Nephron (organoid): ENCODE data around the gene HFE.

Experiments
- H3K27ac Mint-ChIP-seq, 3 experiments: 2 replicates each; pipeline ENCODE4 v1.8.0; 2020; ENCODE audit warnings: mixed read lengths in 3 of 3, mild to moderate bottlenecking in 2 of 3, moderate library complexity in 1 of 3
- H3K27me3 Mint-ChIP-seq: 2 replicates; pipeline ENCODE4 v1.8.0; 2021; ENCODE audit warnings: low read depth, mild to moderate bottlenecking, moderate library complexity, mixed read lengths
- H3K36me3 Mint-ChIP-seq: 2 replicates; pipeline ENCODE4 v1.8.0; 2020; ENCODE audit warnings: low read depth, mixed read lengths
- H3K4me1 Mint-ChIP-seq: 2 replicates; pipeline ENCODE4 v1.8.0; 2020; ENCODE audit warnings: mixed read lengths
- H3K4me3 Mint-ChIP-seq, 3 experiments: 2 replicates each; pipeline ENCODE4 v1.8.0; 2020; ENCODE audit warnings: mild to moderate bottlenecking in 3 of 3, mixed read lengths in 3 of 3, moderate library complexity in 2 of 3
- H3K9me3 Mint-ChIP-seq: 2 replicates; pipeline ENCODE4 v1.8.0; 2020; ENCODE audit warnings: mixed read lengths
- TF ChIP-seq, protein P1 (sequence below), 3 experiments: fragments of 200-600 bp; sonication (generic); IDR thresholded peaks; one replicate each; pipeline ENCODE4 v1.5.0; 2021; ENCODE audit warnings: antibody characterized with exemption in 3 of 3; ENCODE audit not compliant: unreplicated experiment in 3 of 3

Gene HFE

GRCh38 chr6:26059941-26060340 is 27.3 kb upstream of the HFE start:
- H3K27ac Mint-ChIP-seq: peak overlapping the region in 2 of 3 experiments; percentile 6 to 9
- H3K4me3 Mint-ChIP-seq: peak overlapping the region in 1 of 3 experiments; percentile 14
- no peaks in the 10 kb centered on the region for H3K4me1 Mint-ChIP-seq
- H3K9me3 Mint-ChIP-seq: no peaks in the 10 kb centered on the region
- no peaks in the 10 kb centered on the region for H3K36me3 Mint-ChIP-seq
- no peaks in the 10 kb centered on the region for H3K27me3 Mint-ChIP-seq
- TF ChIP-seq, protein P1, sequence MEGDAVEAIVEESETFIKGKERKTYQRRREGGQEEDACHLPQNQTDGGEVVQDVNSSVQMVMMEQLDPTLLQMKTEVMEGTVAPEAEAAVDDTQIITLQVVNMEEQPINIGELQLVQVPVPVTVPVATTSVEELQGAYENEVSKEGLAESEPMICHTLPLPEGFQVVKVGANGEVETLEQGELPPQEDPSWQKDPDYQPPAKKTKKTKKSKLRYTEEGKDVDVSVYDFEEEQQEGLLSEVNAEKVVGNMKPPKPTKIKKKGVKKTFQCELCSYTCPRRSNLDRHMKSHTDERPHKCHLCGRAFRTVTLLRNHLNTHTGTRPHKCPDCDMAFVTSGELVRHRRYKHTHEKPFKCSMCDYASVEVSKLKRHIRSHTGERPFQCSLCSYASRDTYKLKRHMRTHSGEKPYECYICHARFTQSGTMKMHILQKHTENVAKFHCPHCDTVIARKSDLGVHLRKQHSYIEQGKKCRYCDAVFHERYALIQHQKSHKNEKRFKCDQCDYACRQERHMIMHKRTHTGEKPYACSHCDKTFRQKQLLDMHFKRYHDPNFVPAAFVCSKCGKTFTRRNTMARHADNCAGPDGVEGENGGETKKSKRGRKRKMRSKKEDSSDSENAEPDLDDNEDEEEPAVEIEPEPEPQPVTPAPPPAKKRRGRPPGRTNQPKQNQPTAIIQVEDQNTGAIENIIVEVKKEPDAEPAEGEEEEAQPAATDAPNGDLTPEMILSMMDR (IDR thresholded peaks at IDR 0.05; ENCODE audit: unreplicated experiment in 3 of 3): no peak

DNA sequence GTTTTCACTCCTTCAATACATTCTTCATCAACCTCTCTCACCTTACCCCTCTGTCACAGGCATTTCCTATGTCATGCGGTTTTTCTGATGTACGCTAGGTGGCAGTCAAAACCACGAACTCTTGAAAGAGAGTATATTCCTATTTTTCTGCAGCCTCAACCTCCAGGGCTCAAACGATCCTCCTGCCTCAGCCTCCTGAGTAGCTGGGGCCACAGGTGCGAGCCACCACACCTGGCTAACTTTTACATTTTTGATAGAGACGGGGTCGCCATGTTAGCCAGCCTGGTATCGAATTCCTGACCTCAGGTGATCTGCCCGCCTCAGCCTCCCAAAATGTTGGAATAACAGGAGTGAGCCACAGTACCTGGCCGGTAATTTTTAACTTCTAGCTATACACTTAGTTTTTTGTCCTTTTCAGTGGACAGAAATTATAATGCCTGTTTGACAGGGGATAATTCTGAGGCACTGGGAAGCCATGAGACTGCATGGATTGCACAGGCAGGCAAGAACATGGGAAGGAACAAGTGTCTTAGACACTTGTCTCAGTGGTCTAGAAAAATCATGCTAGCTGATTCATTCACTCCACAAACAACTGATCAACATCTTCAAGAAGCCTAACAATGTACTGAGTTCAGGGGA is 22.5 kb upstream of the HFE start:
- no peak overlapping the region for H3K4me3 Mint-ChIP-seq

DNA sequence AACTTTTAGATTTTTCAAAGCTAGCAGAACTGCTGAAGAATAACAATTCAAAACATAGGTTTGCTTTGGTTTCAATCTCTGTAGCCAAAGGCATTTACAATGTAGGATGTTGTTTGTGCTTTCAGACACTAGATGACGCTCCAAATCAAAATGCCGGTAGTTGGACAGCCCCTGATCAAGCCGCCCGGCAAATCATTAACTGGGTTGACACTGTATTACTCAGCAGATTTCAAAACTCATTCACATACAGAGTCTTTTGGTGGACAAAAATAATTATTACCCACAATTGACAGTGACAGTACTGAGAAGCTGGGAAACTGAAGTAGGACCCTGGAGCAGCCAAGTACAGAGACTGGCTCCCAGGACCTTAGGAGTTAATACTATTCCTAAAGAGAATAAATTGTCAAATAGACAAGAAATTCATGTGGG is 21.3 kb upstream of the HFE start:
- no peaks in the 10 kb centered on the region for H3K36me3 Mint-ChIP-seq
- H3K27me3 Mint-ChIP-seq: no peaks in the 10 kb centered on the region
- peaks cover 6% of the 10 kb centered on the region for H3K4me1 Mint-ChIP-seq
- peak overlapping the region in 1 of 3 experiments; percentile 35 for H3K4me3 Mint-ChIP-seq
- peak overlapping the region in 2 of 3 experiments; percentile 65 to 79 for H3K27ac Mint-ChIP-seq
- TF ChIP-seq, protein P1 (IDR thresholded peaks at IDR 0.05; ENCODE audit: unreplicated experiment in 3 of 3): peak; percentile 79 to 90 (median 84)
- H3K9me3 Mint-ChIP-seq: no peaks in the 10 kb centered on the region

More for the DNA sequence above, 22.5 kb upstream of the HFE start:
- no peak overlapping the region for H3K27ac Mint-ChIP-seq
- TF ChIP-seq, protein P1 (IDR thresholded peaks at IDR 0.05; ENCODE audit: unreplicated experiment in 3 of 3): peak; percentile 69 to 80 (median 71)
- H3K4me1 Mint-ChIP-seq: peaks cover 6% of the 10 kb centered on the region
- H3K9me3 Mint-ChIP-seq: no peaks in the 10 kb centered on the region
- no peaks in the 10 kb centered on the region for H3K27me3 Mint-ChIP-seq
- no peaks in the 10 kb centered on the region for H3K36me3 Mint-ChIP-seq

- TF ChIP-seq, protein P1 (IDR thresholded peaks at IDR 0.05; ENCODE audit: unreplicated experiment in 3 of 3): no peak
- Mint-ChIP-seq H3K27me3 (no peaks in the 10 kb centered on the region), H3K9me3 (no peaks in the 10 kb centered on the region), H3K4me1 (peaks cover 6% of the 10 kb centered on the region), H3K27ac (peak overlapping the region in 2 of 3 experiments; percentile 10 to 34), H3K4me3 (no peak overlapping the region), H3K36me3 (no peaks in the 10 kb centered on the region)
These were observed 19.9 kb upstream of the HFE start for GRCh38 chr6:26067367-26067766.

DNA sequence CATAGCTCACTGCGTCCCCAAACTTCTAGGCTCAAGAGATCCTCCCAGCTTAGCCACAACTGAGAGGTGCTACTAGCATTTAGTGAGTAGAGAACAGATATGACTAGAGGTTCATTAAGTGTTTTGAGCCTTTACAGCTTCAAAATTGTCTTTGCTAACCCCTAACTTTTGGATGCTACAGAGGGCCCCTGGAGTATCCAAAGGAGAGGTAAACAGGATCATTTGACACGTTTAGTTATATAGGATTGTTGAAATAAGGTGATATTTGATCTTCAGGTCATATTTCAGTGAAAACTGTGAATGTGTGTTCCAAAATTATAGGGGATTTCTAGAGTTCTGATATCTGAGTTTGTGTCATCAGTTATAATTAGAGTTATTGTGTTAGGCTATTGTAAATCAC is 19.2 kb upstream of the HFE start:
- Mint-ChIP-seq H3K27ac (no peak overlapping the region), H3K4me3 (no peak overlapping the region), H3K4me1 (peaks cover 6% of the 10 kb centered on the region), H3K27me3 (no peaks in the 10 kb centered on the region), H3K36me3 (no peaks in the 10 kb centered on the region), H3K9me3 (no peaks in the 10 kb centered on the region)
- TF ChIP-seq, protein P1 (IDR thresholded peaks at IDR 0.05; ENCODE audit: unreplicated experiment in 3 of 3): no peak

- H3K27ac Mint-ChIP-seq: no peak overlapping the region
- H3K27me3 Mint-ChIP-seq: peaks cover 4% of the 10 kb centered on the region
- H3K4me1 Mint-ChIP-seq: peaks cover 1% of the 10 kb centered on the region
- H3K36me3 Mint-ChIP-seq: no peaks in the 10 kb centered on the region
- no peaks in the 10 kb centered on the region for H3K9me3 Mint-ChIP-seq
- no peak overlapping the region for H3K4me3 Mint-ChIP-seq
- TF ChIP-seq, protein P1 (IDR thresholded peaks at IDR 0.05; ENCODE audit: unreplicated experiment in 3 of 3): no peak
These were observed 16.1 kb upstream of the HFE start for GRCh38 chr6:26071135-26071534.
